ENCODE data around the gene MYOZ1.

MYOZ1 gene

DNA sequence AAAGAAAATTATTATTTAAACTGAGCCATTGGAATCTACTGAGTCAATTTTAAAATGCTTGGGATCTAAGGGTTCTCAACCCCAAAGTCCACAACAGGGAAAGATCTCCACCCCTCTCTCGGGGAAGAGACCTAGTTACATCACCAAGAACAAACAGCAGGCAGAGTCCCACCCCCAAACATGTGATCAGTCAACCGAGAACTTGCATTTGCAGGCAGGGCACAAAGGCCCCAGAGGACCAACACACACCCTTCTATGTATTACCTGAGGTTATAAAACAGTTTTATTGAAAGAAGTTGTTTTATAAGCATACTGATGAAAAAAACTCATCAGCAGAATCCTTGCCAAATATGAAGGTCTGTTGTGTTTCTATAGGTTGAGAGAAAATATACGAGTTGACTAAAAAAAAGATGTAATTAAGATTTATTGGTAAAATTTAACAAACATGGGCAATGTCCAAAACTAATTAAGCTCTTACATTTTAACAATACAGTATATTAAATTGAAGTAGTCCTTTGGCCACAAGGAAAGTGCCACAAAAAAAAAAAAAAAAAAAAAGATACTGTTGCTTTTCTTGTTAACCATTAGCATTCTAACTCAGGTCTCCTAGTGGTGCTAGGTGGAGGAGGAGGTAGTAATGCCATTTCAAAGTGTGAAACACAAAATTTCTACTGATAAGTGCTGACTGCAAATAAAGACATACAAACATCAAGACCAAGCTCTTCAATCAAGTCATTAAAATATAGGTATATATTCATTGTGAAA lies 49.2 kb downstream of the MYOZ1 start:
- peak in 1 of 2 experiments; percentile 13 for DNase-seq

DNA sequence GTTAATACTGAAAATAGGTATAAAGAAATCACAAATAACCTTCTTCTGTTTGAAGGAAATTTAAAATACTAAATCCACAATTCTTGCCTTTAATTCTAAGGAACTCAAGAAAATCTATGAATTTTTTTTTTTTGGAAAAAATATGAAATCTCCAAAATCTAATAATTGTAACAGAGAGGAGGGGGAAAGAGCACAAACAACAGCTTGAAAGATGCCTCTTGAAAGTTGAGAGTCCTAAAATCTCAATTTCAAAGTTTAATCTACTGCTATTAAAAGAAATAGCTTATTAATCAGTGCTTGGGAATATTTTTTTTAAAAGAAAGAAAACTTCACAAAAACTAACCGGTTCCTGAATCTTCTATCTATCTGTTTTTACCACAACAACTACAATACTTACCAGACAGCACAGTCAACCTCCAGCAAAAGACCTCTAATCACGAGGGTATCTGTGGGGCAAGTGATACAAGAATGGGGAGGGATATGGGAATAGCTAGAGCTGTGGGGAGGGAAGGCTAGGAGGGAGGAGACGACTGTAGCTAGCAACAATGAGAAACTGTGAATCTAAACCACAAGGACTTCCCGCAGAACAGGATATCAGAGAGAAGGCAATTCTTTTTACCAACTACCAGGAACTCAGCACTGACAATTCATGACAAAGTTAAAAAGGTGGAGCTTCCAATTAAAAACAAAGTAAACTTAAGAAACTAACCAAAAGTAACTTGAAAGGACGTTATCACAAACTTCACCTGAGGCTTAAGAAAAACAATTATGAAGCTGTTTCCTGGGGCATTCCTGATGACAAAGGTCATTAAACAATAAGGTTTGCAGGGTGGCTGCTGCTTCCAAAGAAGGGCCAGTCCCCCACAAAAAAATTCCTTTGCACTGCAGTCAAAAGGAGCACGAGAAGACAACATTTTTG lies 50.1 kb downstream of the MYOZ1 start, which contains the start of gene USP54:
TSS of gene USP54 (minus strand) at position 462 of the 919 bp plus-strand sequence. CDS start 15,684 bp downstream, outside the sequence.
- DNase-seq = no peak

DNA sequence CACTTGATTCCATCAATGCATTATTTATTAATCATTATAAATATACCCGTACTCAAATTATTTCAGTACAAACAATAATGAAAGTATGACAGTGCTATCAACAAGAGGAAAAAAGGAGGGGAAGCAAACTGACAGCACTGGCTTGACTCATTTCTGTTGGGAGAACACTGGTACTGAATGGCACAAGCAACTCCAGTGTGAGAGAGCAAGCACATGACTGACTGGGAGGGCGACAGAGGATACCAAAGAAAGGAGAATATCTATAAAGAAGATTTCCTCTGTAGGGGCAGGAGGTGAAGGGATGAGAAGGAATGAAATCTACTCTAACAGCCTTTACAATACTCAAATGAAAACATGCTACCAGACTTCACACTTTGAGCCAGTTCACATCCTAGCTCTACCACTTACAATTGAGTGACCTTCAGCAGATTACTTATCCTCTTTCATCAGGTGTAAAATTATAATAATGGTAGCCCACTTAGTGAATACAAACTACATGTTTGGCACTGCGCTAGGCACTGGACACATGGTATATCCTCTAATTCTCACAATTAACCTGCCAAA lies 51.6 kb downstream of the MYOZ1 start:
- DNase-seq = no peak

DNA sequence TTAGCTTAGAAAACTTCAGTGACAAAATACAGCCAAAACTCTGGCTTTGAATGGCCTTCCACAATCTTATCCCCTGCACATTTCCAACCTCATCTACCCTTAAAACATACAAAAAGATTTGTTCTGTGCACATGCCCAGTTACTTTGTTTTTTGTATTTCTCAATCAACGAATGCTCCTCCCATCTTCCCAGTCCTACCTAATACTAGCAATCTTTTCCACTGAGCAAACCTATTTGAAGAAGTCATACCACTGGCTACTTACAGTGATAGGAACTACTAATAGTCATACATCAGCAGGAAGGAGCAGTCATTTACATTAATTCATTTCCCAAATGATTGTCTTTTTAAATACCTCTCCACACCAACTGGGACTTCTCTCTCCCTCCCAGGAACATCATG lies 52.6 kb downstream of the MYOZ1 start:
- no peak for DNase-seq

DNA sequence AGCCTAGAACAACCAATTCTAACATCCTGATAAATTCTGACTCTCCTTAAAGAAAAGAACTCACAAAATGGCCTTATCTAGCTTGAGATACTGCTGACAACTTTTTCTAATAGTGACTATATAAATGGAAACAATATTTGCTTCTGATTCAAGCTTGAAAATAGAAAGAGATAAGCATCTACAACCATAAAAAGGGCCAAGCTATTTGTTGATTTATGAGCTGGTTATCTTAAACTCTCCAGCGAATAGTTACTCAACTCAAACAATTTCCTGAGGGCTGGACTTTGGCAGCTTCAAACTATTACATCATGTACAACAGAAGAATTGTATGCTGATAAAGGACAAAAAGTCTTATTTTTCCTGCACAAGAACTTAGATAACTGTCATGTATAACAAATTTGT lies 54.7 kb downstream of the MYOZ1 start:
- DNase-seq = no peak

DNA sequence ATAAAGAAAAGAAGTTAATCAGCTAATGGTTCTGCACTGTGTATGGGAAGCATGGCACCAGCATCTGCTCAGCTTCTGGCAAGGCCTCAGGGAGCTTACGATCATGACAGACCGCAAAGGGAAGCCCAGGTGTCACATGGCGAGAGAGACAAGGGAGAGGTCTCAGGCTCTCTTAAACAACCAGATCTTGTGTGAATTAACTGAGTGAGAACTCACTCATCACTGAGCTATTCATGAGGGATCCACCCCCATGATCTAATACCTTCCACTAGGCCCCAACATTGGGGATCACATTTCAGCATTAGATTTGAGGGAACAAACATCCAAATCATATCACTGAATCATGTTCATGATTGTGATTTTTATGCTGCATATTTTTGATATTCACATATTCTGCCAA lies 55.9 kb downstream of the MYOZ1 start:
- DNase-seq = no peak

DNA sequence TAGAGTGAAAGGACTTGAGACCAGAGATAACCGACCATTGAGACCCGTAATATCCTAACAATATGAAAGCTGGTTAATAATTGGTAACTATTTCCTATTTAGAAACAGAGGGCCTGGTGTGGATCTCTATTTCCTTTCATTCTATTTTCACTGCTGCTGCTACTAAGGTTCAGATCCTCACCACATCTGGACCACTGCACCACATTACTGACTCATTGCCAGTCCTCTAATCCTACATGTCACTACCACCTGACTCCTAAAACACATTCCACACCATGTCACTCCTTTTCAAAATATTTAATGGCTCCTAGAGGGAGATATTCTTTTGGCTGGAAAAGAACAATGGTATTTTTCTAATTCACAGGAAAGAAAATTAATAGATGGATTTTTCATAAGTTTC lies 56.5 kb downstream of the MYOZ1 start:
- DNase-seq = no peak

DNA sequence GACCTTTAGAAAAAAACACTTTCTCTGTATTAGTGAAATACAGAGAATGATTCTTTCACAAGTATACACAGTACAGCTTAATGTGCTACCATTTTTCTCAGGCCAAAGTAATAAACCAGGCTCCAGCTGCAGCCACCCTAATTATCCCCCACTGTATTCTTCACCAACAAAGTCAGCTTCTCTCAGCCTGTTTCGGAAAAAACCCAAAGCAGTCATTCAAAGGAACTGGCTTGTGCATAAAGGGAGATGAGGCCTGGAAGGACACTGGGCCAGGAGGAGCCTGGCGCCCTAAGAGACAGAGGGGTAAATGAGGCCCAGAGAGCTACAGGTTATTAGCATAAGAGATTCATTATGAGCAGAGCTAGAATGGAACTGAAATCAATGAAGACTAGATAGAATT lies 59.4 kb downstream of the MYOZ1 start:
- DNase-seq = no peak

Measured in activated CD4-positive, alpha-beta T cell treated with anti-CD3 and anti-CD28 coated beads, Interleukin-2, amount 50 U/mL, for 48 hours (primary cell).